ENCODE measurements around the gene PIGP.
A peak's percentile ranks its signal among the peaks of the same experiment; 100 is the strongest.
"Not testable (repeated sequence)": the region's sequence is repeated elsewhere in the genome, so short reads cannot be mapped to it uniquely, and the experiment has no call there.

PIGP gene

DNA sequence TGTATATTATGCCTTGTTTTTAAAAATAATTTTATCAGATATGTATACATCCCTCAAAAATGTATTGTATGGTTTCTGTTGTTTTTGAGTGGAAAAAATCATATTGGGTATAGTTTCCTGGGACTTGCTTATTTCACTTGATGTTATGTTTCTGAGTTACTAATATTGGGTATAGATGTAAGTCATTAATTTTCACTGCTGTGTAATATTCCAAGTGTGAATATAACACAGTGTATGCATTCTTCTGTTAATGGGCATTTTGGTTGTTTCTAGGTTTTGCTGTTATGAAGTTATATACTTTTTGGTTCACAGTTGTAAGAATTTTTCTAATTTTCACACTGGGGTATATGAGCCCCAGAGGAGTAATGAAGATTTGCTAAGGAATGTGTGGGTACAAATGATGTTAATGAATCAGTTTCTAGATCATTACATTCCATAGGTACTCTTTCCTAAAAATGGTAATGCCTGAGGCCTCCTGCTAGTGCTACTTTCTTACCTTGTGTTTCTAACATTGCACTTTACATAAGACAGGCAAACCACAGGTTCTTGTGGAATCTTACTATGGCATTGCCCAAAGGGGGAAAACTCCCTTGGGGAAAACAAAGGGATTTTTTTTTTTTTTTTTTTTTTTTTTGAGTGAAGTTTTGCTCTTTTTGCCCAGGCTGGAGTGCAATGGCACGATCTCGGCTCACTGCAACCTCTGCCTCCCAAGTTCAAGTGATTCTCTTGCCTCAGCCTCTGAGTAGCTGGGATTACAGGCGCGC is 3.4 kb upstream of the PIGP start:
- DNase-seq (ENCODE audit: low read depth in 2 of 3, low spot score in 1 of 3) = no peak

DNA sequence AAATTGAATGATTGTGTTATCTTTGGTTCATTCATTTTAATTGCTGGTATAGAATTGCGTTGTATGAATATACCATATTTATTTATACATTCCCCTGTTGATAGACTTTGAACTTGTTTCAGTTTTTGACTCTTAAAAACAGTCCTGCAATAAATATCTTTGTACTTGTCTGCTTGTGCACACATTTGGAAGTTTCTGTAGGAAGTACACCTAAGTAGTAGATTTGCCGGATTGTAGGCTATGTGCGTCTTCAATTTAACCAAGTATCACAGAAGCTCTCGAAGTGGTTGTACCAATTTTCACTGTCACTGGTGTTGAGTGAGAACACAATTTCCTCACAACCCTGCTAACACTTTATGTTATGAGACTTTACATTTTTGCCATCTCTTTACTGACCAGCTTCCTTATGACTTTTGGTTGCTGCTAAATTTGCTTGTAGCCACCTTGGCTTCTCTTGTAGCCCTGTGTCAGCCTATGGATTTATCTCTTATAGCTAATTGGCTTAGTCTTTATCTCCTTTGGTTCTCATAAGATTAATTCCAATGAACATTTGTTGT is 2.4 kb upstream of the PIGP start:
- DNase-seq (ENCODE audit: low read depth in 2 of 3, low spot score in 1 of 3) = no peak

DNA sequence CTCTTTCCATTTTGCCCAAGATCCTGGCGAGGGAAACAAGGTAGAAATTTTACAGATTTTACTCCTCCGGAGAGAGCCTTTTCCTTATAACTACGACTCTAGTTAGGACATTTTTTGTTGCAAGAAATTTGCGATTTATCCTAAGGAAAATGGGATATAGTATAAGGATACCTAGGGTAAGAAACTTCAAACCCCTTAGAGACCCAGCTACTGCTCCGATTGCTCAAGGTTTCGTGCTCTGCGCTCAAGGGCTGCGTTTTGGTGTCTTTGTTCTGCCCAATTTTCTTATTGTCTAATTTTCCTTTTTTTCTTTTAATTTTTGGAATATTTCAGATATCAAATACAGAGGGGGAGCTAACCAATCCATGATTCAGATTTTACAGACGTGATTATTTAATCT is 1.7 kb upstream of the PIGP start:
- DNase-seq (ENCODE audit: low read depth in 2 of 3, low spot score in 1 of 3) = no peak

DNA sequence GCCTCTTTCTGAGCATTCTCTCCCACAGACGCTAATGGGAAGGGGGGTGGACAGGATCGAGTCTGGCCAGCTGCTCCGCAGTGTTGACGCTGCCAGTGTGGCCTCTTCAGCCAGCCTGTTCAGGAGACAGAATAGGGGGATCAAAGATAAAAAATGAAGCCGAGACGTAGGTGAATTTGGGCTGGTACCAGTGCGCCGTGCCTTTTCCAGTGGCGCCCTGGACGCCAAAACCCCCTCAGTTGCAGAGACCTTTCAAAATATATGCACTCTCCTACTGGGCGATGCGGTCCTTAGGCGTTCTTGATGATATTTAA is 1.3 kb upstream of the PIGP start:
- no peak for DNase-seq (ENCODE audit: low read depth in 2 of 3, low spot score in 1 of 3)

DNA sequence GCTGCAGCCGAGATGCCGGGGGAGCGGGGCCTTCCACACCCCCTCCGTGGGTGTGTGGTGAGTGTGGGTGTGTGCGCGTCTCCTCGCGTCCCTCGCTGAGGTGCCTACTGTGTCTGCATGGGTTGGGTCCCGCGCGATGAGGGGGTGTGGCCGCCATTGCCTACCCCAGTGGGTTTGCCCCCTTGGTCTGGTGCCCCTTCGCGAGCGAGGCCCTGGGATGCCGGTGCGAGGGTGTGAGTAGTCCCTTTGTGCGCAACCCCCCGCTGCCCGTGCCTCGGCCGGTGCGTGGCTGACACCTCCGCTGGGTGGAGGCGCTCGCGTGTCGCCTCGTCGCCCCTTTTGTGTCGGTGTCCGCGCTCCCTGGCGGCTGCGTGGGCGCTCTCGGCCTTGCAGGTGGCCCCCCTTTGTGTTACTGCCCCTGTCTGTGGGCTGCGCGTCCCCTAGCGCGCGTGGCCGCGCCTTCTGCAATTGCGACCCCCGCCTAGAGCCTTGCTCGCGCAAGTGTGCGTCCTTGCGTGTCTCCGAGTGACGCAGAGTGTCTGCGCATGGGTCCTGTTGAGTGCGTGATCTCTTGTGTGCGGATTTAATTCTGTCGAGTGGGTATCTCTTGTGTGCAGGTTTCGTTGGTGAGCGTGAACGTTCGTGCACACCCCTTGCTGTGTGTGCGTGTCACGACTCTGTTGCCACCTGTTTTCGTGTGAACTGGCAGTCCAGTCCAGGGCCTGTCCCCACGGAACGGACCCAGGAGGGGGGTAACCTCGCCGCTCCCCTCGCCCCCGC is 736 bp upstream of the PIGP start:
- peak; percentile 20 to 51 (median 25) for DNase-seq (ENCODE audit: low read depth in 2 of 3, low spot score in 1 of 3)

DNA sequence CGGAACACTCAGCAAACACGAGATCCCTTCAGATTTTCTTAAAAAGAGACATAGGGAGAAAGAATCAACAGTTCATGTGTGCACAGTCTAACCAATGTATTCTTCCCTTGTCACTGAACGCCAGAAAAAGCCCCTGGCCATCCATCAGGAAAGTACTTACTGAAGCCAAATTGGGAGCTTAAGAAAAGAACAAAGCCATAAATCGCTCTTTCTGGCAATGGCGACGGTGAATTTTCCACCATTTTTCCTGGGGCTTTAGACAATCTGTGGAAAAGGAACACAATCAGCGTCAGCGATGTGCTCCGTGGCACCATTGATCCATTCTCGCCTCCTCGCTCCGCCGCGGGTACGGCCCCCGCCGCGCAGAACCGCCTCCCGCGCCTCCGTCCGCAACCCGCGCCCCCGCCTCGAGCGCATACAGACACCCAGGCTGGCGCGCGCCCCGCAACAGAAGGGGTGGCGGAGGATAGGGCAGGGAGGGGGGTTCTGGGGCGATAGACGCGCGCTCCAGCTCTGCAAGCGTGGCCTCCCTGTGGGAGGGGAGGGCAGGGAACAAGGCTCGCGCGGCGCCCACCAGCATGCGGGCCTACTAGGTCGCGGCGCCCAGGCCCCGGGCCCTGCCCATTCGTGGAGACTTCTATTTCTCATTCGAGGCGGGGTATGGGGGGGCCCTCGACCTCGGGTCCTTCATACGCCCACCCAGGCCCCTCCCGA is 440 bp downstream of the PIGP start:
- DNase-seq (ENCODE audit: low read depth in 2 of 3, low spot score in 1 of 3) = peak; percentile 50 to 61 (median 55)

DNA sequence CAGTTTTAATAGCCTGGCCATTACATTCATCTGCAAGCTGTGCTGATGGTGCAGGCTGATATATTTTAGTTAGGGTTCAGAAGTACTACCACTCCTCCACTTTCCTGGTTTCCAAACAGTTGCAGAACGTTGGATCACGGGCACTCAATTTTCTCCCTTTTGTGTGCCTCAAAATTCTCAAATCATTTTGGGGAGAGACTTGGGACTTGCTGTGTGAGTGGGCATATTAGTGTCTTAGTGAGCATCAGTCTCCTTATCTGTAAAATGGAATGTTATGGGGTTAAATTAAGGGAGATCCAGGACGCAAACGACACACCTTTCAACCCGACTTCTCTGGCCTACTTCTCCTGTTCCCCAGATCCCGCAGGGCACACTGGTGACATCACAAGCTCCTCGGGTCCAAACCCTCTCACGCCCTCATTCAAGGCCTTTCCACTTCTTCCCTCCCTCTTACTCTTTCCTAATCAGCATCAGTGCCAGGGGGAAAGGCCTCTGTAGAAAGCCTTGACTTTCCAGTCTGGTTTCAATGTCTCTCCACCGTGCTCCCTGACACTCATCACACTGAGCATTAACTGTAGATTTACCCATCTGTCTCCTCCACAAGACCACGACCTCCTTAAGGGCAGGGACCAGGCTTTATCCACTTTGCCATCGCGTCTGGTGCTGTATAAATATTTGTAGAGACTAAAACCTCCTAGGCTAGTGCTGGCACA is 1.2 kb downstream of the PIGP start:
- DNase-seq (ENCODE audit: low read depth in 2 of 3, low spot score in 1 of 3) = peak in 1 of 3 donors; percentile 11

DNA sequence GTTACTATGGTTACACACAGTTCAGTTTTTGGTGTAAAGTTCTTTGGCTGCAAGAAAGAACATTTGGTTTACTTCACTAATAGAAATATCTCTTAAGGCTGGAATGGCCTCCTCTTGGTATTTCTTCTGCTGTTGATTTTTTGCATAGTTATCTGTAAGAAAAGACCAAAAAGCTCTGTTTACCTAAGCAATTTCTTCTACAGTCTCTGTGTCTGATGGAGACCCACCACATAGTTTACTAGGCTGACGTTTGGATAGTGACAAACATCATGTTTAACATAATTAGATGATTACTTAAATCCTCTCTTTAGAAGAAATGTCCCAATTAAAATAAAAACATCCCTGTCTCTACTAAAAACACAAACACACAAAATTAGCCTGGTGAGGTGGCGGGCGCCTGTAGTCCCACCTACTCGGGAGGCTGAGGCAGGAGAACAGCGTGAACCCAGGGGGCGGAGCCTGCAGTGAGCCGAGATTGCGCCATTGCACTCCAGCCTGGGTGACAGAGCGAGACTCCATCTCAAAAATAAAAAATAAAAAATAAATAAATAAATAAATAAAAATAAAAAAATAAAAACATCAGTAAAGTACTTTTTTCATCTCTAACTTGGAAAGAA is 7.2 kb downstream of the PIGP start:
- DNase-seq (ENCODE audit: low read depth in 2 of 3, low spot score in 1 of 3) = no peak

DNA sequence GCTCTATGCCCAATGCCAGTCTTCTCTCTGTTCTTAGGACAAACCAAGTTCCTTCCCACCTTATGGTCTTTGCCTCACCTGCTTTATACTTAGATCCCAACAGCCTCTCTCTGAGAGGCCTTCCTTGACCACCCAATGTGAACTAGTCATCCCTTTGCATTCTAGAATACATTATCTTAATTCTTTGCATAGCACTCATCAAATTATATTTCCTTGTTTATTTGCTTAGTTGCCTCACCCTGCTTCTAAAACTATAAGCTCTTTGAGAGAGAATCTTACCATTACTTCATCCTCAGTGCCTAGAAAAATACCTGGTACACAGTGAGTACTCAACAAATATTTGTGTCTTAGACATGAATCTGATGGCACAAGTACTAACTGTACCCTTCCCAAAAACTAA is 8.0 kb downstream of the PIGP start:
- DNase-seq (ENCODE audit: low read depth in 2 of 3, low spot score in 1 of 3) = no peak

DNA sequence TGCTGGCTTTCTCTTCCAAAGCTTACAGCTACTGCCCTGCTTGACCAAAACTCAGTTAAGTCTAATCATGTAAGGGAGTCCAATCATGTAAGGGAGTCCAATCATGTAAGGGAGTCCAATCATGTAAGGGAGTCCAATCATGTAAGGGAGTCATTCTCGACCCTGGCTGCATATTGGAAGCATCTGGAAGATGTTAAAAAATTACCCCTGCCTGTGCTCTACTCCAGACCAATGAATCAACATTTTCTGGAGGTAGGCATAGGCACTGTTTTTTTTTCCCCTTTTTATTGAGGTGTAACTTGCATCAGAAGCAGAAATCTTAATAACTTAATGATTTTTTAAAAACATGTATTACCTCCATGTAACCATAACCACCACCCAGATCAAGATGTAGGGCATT is 9.4 kb downstream of the PIGP start:
- DNase-seq (ENCODE audit: low read depth in 2 of 3, low spot score in 1 of 3) = no peak

DNA sequence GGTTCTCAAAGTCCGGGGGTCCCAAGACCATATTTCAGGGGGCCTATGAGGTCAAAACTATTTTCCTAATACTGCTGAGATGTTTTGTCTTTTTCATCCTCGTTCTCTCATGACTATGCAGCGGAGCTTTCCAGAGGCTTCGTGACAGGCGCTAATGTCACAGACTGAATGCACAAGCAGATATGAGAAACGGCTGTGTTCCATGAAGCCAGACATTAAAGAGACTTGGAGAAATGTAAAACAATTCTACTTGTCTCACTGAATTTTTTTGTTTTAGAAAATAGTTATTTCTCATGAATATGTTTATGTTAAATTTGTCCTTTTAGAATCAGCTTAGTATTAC is 10.3 kb downstream of the PIGP start:
- DNase-seq (ENCODE audit: low read depth in 2 of 3, low spot score in 1 of 3) = no peak

DNA sequence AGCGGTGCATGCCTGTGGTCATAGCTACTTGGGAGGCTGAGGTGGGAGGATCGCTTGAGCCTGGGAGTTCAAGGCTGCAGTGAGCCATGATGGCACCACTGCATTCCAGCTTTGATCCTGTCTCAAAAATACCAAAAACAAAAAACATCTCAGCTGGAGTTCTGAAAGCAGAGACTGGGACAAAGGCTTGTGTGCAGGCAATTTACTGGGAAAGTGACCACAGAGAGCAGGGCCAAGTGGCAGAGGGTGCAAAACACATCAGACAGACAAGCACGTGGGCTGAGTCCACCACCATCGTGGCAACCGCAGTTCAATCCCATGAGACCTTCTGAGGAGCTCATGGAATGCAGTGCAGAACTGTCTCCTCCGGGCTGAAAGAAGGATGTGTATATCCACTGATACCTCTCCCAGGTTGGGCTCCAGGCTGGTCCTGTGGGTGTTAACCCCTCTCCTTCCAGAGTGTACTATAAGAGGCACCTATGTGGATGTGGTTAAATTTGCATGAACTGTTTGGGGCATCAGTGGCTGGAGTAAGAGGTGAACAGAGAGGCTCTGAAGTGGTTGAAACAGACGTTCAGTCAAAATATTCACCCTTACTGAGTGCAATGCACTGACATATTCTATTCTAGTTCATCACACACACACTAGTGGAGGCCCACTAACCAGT is 10.8 kb downstream of the PIGP start:
- DNase-seq (ENCODE audit: low read depth in 2 of 3, low spot score in 1 of 3) = no peak

DNA sequence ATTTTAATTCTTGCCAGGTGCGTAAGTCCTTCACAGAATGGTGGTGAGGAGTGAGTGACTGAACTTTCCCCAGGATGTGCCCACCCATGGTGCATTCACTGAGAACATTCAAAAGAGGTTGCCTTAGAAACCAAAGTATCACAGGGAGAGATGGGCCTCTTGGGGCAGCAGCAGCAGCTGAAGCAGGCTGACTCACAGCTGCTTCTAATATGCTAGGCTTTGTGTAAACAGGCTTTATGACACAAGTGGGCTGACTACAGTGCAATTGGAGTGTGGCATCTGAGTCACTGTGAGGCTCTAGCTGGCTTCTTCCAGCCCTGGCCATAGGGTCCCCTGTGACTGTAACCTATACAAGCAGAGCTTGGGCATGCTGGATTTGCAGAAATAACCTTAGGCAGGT is 12.6 kb downstream of the PIGP start:
- DNase-seq (ENCODE audit: low read depth in 2 of 3, low spot score in 1 of 3) = no peak

DNA sequence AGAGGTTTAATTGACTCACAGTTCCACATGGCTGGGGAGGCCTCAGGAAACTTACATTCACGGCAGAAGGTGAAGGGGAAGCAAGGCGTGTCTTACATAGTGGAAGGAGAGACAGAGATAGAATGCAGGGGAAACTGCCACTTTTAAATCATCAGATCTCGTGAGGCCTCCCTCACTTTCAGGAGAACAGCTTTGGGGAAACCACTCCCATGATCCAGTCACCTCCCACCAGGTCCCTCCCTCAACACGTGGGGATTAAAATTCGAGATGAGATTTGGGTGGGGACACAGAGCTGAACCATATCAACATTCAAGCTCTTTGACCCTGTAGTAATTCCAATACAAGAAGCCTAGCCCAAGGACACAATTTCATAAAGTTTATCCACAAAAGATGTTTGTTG is 13.7 kb downstream of the PIGP start:
- DNase-seq (ENCODE audit: low read depth in 2 of 3, low spot score in 1 of 3) = no peak

DNA sequence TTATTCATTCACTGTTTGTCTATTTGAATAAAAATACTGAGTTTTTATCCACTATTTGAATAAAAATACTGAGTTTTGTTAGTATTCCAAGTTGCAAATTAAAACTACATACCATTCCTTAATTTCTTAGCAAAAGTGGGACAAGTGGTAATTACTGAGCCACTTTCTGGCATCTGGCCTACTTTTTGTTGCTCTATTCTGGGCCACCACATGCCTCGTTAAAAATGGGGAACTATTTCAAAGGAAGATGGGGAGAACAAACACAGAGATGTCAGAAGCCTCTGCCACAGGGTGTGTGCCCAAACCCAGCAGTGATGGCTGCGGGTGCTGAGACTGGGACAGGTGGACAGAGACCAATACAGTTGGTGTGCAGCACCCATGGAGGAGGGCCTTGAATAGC is 14.6 kb downstream of the PIGP start:
- DNase-seq (ENCODE audit: low read depth in 2 of 3, low spot score in 1 of 3) = no peak

DNA sequence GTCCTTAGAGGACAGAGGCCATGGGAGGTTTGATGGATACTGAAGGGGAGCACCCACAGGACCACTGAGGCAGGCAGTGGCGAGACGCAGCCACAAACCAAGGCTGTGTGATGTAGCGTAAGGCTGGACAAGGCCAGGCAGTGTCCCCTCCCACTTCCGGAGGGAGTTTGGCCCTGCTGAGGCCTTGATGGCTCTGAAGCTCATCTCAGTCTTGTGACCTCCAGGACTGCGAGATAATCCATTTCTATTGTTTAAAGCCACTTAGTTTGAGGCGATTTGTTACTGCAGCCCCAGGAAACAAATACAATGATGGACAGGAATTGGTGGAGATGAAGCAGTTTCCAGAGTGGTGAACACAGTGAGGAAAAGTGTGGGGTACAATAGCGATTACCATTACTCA is 15.3 kb downstream of the PIGP start:
- no peak for DNase-seq (ENCODE audit: low read depth in 2 of 3, low spot score in 1 of 3)

DNA sequence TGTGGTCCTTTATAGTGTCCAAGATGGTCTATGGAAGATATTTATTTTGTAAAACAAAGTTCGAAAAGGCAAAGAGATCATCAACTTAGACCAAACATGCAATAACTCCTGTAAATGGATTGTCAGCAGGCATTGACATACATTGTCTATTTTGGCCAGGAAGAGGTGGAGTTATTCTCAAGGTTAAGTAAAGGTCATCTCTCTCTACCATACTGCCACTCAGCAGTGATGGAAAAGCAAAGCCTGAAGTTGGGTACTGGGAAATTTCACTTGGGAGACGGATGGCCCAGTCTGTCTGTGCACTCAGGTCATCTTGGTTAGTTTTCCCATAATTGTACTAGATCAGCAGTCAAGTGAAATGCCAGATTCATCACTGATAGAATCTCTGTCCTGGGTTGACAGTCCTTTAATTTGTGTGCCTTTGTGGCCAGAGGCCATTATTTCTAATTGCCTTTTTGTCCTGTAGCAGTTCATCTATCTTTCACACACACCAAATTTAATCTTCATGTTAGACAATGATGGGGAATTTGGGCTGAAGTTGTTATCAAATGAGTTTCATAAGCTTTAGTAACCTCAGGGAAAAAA is 17.5 kb downstream of the PIGP start:
- DNase-seq (ENCODE audit: low read depth in 2 of 3, low spot score in 1 of 3) = no peak

DNA sequence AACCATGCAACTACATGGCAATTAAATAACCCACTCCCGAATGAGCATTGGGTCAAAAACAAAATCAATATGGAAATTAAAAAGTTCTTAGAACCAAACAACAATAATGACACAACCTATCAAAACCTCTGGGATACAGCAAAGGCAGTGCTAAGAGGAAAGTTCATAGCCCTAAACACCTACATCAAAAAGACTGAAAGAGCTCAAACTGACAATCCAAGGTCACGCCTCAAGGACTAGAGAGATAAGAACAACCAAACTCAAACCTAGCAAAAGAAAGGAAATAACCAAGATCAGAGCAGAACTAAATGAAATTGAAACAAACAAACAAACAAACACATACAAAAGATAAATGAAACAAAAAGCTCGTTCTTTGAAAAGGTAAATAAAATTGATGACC is 23.1 kb downstream of the PIGP start:
- not testable (repeated sequence) for DNase-seq (ENCODE audit: low read depth in 2 of 3, low spot score in 1 of 3)

DNA sequence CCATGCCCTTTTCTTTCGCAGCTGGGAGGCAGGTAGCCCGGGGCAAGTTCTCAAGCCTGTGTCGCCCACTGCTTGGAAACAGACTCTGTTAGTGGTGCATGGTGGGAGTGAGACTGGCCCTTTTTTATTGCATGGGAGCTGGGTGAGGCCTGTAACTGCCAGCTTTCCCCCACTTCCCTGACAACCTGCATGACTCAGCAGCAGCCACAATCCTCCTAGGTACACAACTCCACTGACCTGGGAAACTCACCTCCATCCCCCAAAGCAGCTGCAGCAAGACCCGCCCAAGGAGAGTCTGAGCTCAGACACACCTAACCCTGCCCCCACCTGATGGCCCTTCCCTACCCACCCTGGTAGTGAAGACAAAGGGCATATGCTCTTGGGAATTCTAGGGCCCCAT is 25.8 kb downstream of the PIGP start:
- DNase-seq (ENCODE audit: low read depth in 2 of 3, low spot score in 1 of 3) = no peak

DNA sequence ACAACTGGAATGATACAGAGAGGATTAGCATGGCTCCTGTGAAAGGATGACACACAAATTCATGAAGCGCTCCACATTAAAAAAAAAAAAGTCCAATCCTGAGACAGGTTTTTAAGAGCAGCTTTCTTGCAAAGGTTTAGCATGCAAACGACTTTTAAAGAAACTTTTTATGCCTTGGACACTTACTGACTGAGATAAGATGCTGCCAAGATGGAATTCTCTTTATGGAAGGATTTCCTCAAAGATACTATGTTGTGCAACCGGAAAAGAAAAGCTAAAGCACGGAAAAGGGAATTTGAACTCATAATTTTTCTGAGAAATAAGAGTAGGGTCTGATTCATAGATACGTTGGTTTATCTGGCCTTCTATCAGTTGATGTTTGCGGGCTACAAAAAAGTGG is 27.3 kb downstream of the PIGP start:
- DNase-seq (ENCODE audit: low read depth in 2 of 3, low spot score in 1 of 3) = no peak

All from stimulated activated CD4-positive, alpha-beta T cell treated with anti-CD3 and anti-CD28 coated beads, Interleukin-12 subunit alpha, Interleukin-12 subunit beta, amount 100 ng/mL, for 48 hours (primary cell).